ENCODE measurements around the gene OR1D2. TPM values are rescaled to one million over a fixed set of nuclear protein-coding genes. Genes with fewer than 3 reads are reported as not detected.

Gene OR1D2
- not detected in 2 replicates for total RNA-seq (2012; rRNA removed)
- not detected in 2 replicates for polyA plus RNA-seq (2012; rRNA removed)
- polyA plus RNA-seq (2012; cell fraction: cytosol; rRNA removed) = not detected in 2 replicates
- not detected in 2 replicates for polyA plus RNA-seq (2012; cell fraction: nucleus; rRNA removed; ENCODE audit: low replicate concordance)
- Bru-seq, nascent RNA = not detected
- BruChase-seq, experiment 1, labeled RNA remaining after a 6-hour chase = not detected
- BruChase-seq, experiment 2, labeled RNA remaining after a 2-hour chase = not detected
- long read RNA-seq = 0 reads

DNA sequence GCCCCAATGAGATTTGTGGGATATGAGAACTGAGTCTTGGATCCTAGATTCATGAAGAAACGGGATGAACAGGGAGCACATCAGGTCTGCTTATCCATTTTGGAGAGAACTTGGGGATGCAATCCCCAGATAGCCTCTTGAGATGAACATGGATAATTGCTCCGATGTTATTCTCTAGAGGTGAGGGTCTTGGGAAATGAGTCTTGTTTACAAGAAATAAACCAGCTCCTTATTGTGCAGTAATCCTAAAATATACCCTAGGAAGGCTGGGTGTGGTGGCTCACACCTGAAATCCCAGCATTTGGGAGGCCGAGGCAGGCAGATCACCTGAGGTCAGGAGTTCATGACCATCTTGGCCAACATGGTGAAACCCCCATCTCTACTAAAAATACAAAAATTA is at the start of gene OR1D2:
TSS of gene OR1D2 (minus strand) at position 101 of the 400 bp plus-strand sequence. CDS start 11,426 bp downstream, outside the sequence.
- no peak within 1 kb of the TSS for H3K4me2 ChIP-seq (ENCODE audit: low read depth, low read length)
- no peak within 1 kb of the TSS for H4K91ac ChIP-seq (ENCODE audit: insufficient read depth, low read depth, low read length)
- H2AFZ ChIP-seq (replicated peaks; ENCODE audit: low read length, poor library complexity) = no peak within 1 kb of the TSS
- no peaks in the 10 kb centered on the region for H3K36me3 ChIP-seq (ENCODE audit: control insufficient read depth, insufficient read depth, low read length)
- H3K27me3 ChIP-seq (ENCODE audit: control insufficient read depth, insufficient read depth, low read length) = no peaks in the 10 kb centered on the region
- H3K4me3 ChIP-seq (ENCODE audit: insufficient read depth, low read depth, low read length) = no peak within 1 kb of the TSS
- ChIA-PET CTCF (no interaction called here), POLR2A (ENCODE audit: unreplicated experiment) (no interaction called here)
- no peak for TF ChIP-seq BHLHE40 (IDR thresholded peaks at IDR 0.05; ENCODE audit: low read depth, low read length)
- no peak for TF ChIP-seq NFE2L2 (IDR thresholded peaks at IDR 0.05; ENCODE audit: low read depth, low read length)
- TF ChIP-seq MAZ (IDR thresholded peaks at IDR 0.05; ENCODE audit: borderline replicate concordance, low read depth, low read length) = no peak
- no peak for TF ChIP-seq RAD21 (IDR thresholded peaks at IDR 0.05; ENCODE audit: low read length)
- no peak for TF ChIP-seq CEBPB (IDR thresholded peaks at IDR 0.05; ENCODE audit: low read depth, low read length)
- no peak for TF ChIP-seq POLR2A (IDR thresholded peaks at IDR 0.05; ENCODE audit: low read depth, low read length)
- TF ChIP-seq RCOR1 (IDR thresholded peaks at IDR 0.05; ENCODE audit: insufficient replicate concordance, low read length) = no peak
- TF ChIP-seq CHD1 (IDR thresholded peaks at IDR 0.05; ENCODE audit: low read depth, low read length) = no peak
- no peak for TF ChIP-seq RFX5 (IDR thresholded peaks at IDR 0.05; ENCODE audit: low read depth, low read length)
- no peak for TF ChIP-seq FOS (IDR thresholded peaks at IDR 0.05; ENCODE audit: low read depth, low read length)
- TF ChIP-seq, protein P1, sequence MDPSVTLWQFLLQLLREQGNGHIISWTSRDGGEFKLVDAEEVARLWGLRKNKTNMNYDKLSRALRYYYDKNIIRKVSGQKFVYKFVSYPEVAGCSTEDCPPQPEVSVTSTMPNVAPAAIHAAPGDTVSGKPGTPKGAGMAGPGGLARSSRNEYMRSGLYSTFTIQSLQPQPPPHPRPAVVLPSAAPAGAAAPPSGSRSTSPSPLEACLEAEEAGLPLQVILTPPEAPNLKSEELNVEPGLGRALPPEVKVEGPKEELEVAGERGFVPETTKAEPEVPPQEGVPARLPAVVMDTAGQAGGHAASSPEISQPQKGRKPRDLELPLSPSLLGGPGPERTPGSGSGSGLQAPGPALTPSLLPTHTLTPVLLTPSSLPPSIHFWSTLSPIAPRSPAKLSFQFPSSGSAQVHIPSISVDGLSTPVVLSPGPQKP (IDR thresholded peaks at IDR 0.05; ENCODE audit: borderline replicate concordance, low read depth, low read length) = no peak
- no peak for TF ChIP-seq MXI1 (IDR thresholded peaks at IDR 0.05; ENCODE audit: borderline replicate concordance, low read depth, low read length)
- no peak for TF ChIP-seq CTCF (conservative IDR thresholded peaks at IDR 0.05; ENCODE audit: low read depth, low read length)
- no peak for TF ChIP-seq SMC3 (IDR thresholded peaks at IDR 0.05; ENCODE audit: low read depth, low read length)
- no peak for TF ChIP-seq MAFK (IDR thresholded peaks at IDR 0.05; ENCODE audit: low read depth, low read length)
- no peak for TF ChIP-seq USF2 (IDR thresholded peaks at IDR 0.05; ENCODE audit: low read depth, low read length)
- 0% methylated on average over 1 of the region's 3 CpGs; no CpG with 5 or more reads in 1 of the 2 experiments for WGBS, 2 experiments (ENCODE audit: extremely low coverage in 2 of 2, insufficient read length in 1 of 2)
- H3K79me1 ChIP-seq (ENCODE audit: low read depth in 1 of 2, low read length in 2 of 2) = no peaks in the 10 kb centered on the region
- ATAC-seq (ENCODE audit: low read depth) (no peak), DNase-seq (no peak)
- H3K14ac ChIP-seq (replicated peaks; ENCODE audit: low read depth, low read length) = no peak within 1 kb of the TSS
- no peak within 1 kb of the TSS for H2AK9ac ChIP-seq (replicated peaks; ENCODE audit: low read depth, low read length, poor library complexity)
- intact Hi-C loops (cut with micrococcal nuclease) = no loop called here
- in situ Hi-C loops (cut with MboI; ENCODE audit: low sequenced_read_pairs) = no loop called here
- H4K5ac ChIP-seq (ENCODE audit: low read depth, low read length) = no peak within 1 kb of the TSS
- no peak within 1 kb of the TSS for H3K56ac ChIP-seq (ENCODE audit: extremely low read depth, insufficient read depth, low read length)
- H2AK5ac ChIP-seq (ENCODE audit: low read depth, low read length) = no peak within 1 kb of the TSS
- no peaks in the 10 kb centered on the region for H3K4me1 ChIP-seq (ENCODE audit: control insufficient read depth, insufficient read depth, low read length)
- H2BK5ac ChIP-seq (ENCODE audit: low read depth, low read length, poor library complexity, severe bottlenecking) = no peak within 1 kb of the TSS
- no peak within 1 kb of the TSS for H3K9ac ChIP-seq (ENCODE audit: low read depth, low read length)
- no peak within 1 kb of the TSS for H3K23ac ChIP-seq (ENCODE audit: low read depth, low read length)
- H3K4ac ChIP-seq (ENCODE audit: low read depth, low read length) = no peak within 1 kb of the TSS
- H2BK15ac ChIP-seq (ENCODE audit: low read depth, low read length) = no peak within 1 kb of the TSS
- H3K9me1 ChIP-seq (ENCODE audit: insufficient read depth, low read length) = no peaks in the 10 kb centered on the region
- H3K9me3 ChIP-seq (ENCODE audit: control insufficient read depth, insufficient read depth, low read length) = no peaks in the 10 kb centered on the region
- no peak within 1 kb of the TSS for H3K27ac ChIP-seq (ENCODE audit: insufficient read depth, low read length)
- no peak within 1 kb of the TSS for H3K18ac ChIP-seq (ENCODE audit: low read depth, low read length)
- no TSS peak for BruUV-seq (replicated peaks)
- dilution Hi-C loops (cut with HindIII; ENCODE audit: low sequenced_read_pairs, unreplicated experiment) = no loop called here
- no peak within 1 kb of the TSS for H4K8ac ChIP-seq (ENCODE audit: low read depth in 2 of 2, low read length in 2 of 2)
- H4K20me1 ChIP-seq (ENCODE audit: insufficient read depth, low read length) = no peaks in the 10 kb centered on the region
- H2BK120ac ChIP-seq (ENCODE audit: low read depth, low read length) = no peak within 1 kb of the TSS
- no peak within 1 kb of the TSS for H2BK20ac ChIP-seq (ENCODE audit: low read depth, low read length)

Measured in IMR-90 (cell line).